ENCODE measurements around the gene ATP2A1.
"Not testable (repeated sequence)": the region's sequence is repeated elsewhere in the genome, so short reads cannot be mapped to it uniquely, and the experiment has no call there.

The ATP2A1 gene

GRCh38 chr16:28844226-28844885 is 33.9 kb upstream of the ATP2A1 start:
- peak overlapping the region; percentile 99 for H3K4me3 Mint-ChIP-seq
- H3K9me3 Mint-ChIP-seq: no peaks in the 10 kb centered on the region
- no peaks in the 10 kb centered on the region for H3K27me3 Mint-ChIP-seq
- peak overlapping the region; percentile 98 for H3K27ac Mint-ChIP-seq
- H3K4me1 Mint-ChIP-seq (ENCODE audit: low read depth): peaks cover 30% of the 10 kb centered on the region
- H3K36me3 Mint-ChIP-seq (ENCODE audit: low read depth): peaks cover 50% of the 10 kb centered on the region

GRCh38 chr16:28845293-28845692 is 33.0 kb upstream of the ATP2A1 start:
- Mint-ChIP-seq H3K4me1 (ENCODE audit: low read depth) (peaks cover 30% of the 10 kb centered on the region), H3K9me3 (no peaks in the 10 kb centered on the region), H3K4me3 (peak overlapping the region; percentile 99), H3K27me3 (no peaks in the 10 kb centered on the region), H3K36me3 (ENCODE audit: low read depth) (peaks cover 50% of the 10 kb centered on the region), H3K27ac (peak overlapping the region; percentile 98)

GRCh38 chr16:28845761-28846079 is 32.6 kb upstream of the ATP2A1 start:
- H3K4me1 Mint-ChIP-seq (ENCODE audit: low read depth): peaks cover 30% of the 10 kb centered on the region
- peak overlapping the region; percentile 98 for H3K27ac Mint-ChIP-seq
- H3K36me3 Mint-ChIP-seq (ENCODE audit: low read depth): peaks cover 50% of the 10 kb centered on the region
- no peaks in the 10 kb centered on the region for H3K27me3 Mint-ChIP-seq
- peak overlapping the region; percentile 99 for H3K4me3 Mint-ChIP-seq
- no peaks in the 10 kb centered on the region for H3K9me3 Mint-ChIP-seq

- Mint-ChIP-seq H3K9me3 (no peaks in the 10 kb centered on the region), H3K27ac (peak within 1 kb of the TSS; percentile 98), H3K36me3 (ENCODE audit: low read depth) (peaks cover 47% of the 10 kb centered on the region), H3K27me3 (no peaks in the 10 kb centered on the region), H3K4me3 (peak within 1 kb of the TSS; percentile 99), H3K4me1 (ENCODE audit: low read depth) (peaks cover 30% of the 10 kb centered on the region)
Measured at GRCh38 chr16:28846080-28846932, 32.0 kb upstream of the ATP2A1 start, which contains the start of gene TUFM. Gene TUFM, minus strand, starts transcription at chr16:28846348. Its CDS starts 79 bp downstream, at chr16:28846269.

- H3K9me3 Mint-ChIP-seq: no peaks in the 10 kb centered on the region
- peak overlapping the region; percentile 99 for H3K4me3 Mint-ChIP-seq
Measured at GRCh38 chr16:28846933-28847273, 31.4 kb upstream of the ATP2A1 start.

GRCh38 chr16:28858421-28858820 is 19.9 kb upstream of the ATP2A1 start:
- H3K36me3 Mint-ChIP-seq (ENCODE audit: low read depth): peaks cover 7% of the 10 kb centered on the region
- H3K4me1 Mint-ChIP-seq (ENCODE audit: low read depth): peaks cover 14% of the 10 kb centered on the region
- no peak overlapping the region for H3K4me3 Mint-ChIP-seq
- H3K9me3 Mint-ChIP-seq: no peaks in the 10 kb centered on the region
- no peaks in the 10 kb centered on the region for H3K27me3 Mint-ChIP-seq
- H3K27ac Mint-ChIP-seq: no peak overlapping the region

More at GRCh38 chr16:28846933-28847273, 31.4 kb upstream of the ATP2A1 start:
- H3K27me3 Mint-ChIP-seq: no peaks in the 10 kb centered on the region
- H3K4me1 Mint-ChIP-seq (ENCODE audit: low read depth): peaks cover 30% of the 10 kb centered on the region
- peak overlapping the region; percentile 98 for H3K27ac Mint-ChIP-seq
- peaks cover 41% of the 10 kb centered on the region for H3K36me3 Mint-ChIP-seq (ENCODE audit: low read depth)

- peaks cover 17% of the 10 kb centered on the region for H3K4me1 Mint-ChIP-seq (ENCODE audit: low read depth)
- peaks cover 7% of the 10 kb centered on the region for H3K36me3 Mint-ChIP-seq (ENCODE audit: low read depth)
- H3K27ac Mint-ChIP-seq: no peak overlapping the region
- H3K9me3 Mint-ChIP-seq: no peaks in the 10 kb centered on the region
- H3K4me3 Mint-ChIP-seq: no peak overlapping the region
- H3K27me3 Mint-ChIP-seq: no peaks in the 10 kb centered on the region
Measured at GRCh38 chr16:28859326-28859725, 19.0 kb upstream of the ATP2A1 start.

GRCh38 chr16:28863929-28864793 is 14.1 kb upstream of the ATP2A1 start:
- Mint-ChIP-seq H3K4me1 (ENCODE audit: low read depth) (peaks cover 31% of the 10 kb centered on the region), H3K9me3 (no peaks in the 10 kb centered on the region), H3K27me3 (no peaks in the 10 kb centered on the region), H3K36me3 (ENCODE audit: low read depth) (peaks cover 22% of the 10 kb centered on the region), H3K4me3 (peak overlapping the region; percentile 96), H3K27ac (peak overlapping the region; percentile 97)

- Mint-ChIP-seq H3K27ac (peak overlapping the region; percentile 97), H3K4me3 (peak overlapping the region; percentile 96), H3K27me3 (no peaks in the 10 kb centered on the region), H3K36me3 (ENCODE audit: low read depth) (peaks cover 31% of the 10 kb centered on the region), H3K9me3 (no peaks in the 10 kb centered on the region), H3K4me1 (ENCODE audit: low read depth) (peaks cover 31% of the 10 kb centered on the region)
Measured at GRCh38 chr16:28865001-28865688, 13.1 kb upstream of the ATP2A1 start.

- no peaks in the 10 kb centered on the region for H3K9me3 Mint-ChIP-seq
- no peak overlapping the region for H3K27ac Mint-ChIP-seq
- peaks cover 39% of the 10 kb centered on the region for H3K36me3 Mint-ChIP-seq (ENCODE audit: low read depth)
- peaks cover 27% of the 10 kb centered on the region for H3K4me1 Mint-ChIP-seq (ENCODE audit: low read depth)
- H3K4me3 Mint-ChIP-seq: no peak overlapping the region
- no peaks in the 10 kb centered on the region for H3K27me3 Mint-ChIP-seq
Measured at GRCh38 chr16:28865722-28866453, 12.4 kb upstream of the ATP2A1 start.

GRCh38 chr16:28866454-28866804 is 11.9 kb upstream of the ATP2A1 start:
- Mint-ChIP-seq H3K9me3 (no peaks in the 10 kb centered on the region), H3K27me3 (no peaks in the 10 kb centered on the region), H3K4me1 (ENCODE audit: low read depth) (peaks cover 27% of the 10 kb centered on the region), H3K27ac (no peak overlapping the region), H3K36me3 (ENCODE audit: low read depth) (peaks cover 44% of the 10 kb centered on the region), H3K4me3 (no peak overlapping the region)

- Mint-ChIP-seq H3K9me3 (no peaks in the 10 kb centered on the region), H3K4me1 (ENCODE audit: low read depth) (peaks cover 20% of the 10 kb centered on the region)
Measured at GRCh38 chr16:28867241-28867640, 11.0 kb upstream of the ATP2A1 start.

GRCh38 chr16:28867646-28868045 is 10.6 kb upstream of the ATP2A1 start:
- not testable (repeated sequence) for H3K9me3 Mint-ChIP-seq, H3K4me3 Mint-ChIP-seq, H3K27ac Mint-ChIP-seq, H3K27me3 Mint-ChIP-seq
- Mint-ChIP-seq H3K36me3 (ENCODE audit: low read depth) (peaks cover 37% of the 10 kb centered on the region), H3K4me1 (ENCODE audit: low read depth) (peaks cover 20% of the 10 kb centered on the region)

More at GRCh38 chr16:28867241-28867640, 11.0 kb upstream of the ATP2A1 start:
- no peak overlapping the region for H3K27ac Mint-ChIP-seq
- H3K4me3 Mint-ChIP-seq: no peak overlapping the region
- peaks cover 37% of the 10 kb centered on the region for H3K36me3 Mint-ChIP-seq (ENCODE audit: low read depth)
- H3K27me3 Mint-ChIP-seq: no peaks in the 10 kb centered on the region

GRCh38 chr16:28869201-28869600 is 9.1 kb upstream of the ATP2A1 start:
- H3K9me3 Mint-ChIP-seq: no peaks in the 10 kb centered on the region
- H3K4me1 Mint-ChIP-seq (ENCODE audit: low read depth): peaks cover 15% of the 10 kb centered on the region
- H3K36me3 Mint-ChIP-seq (ENCODE audit: low read depth): peaks cover 42% of the 10 kb centered on the region
- H3K27me3 Mint-ChIP-seq: no peaks in the 10 kb centered on the region
- H3K4me3 Mint-ChIP-seq: no peak overlapping the region
- no peak overlapping the region for H3K27ac Mint-ChIP-seq
